WTC11 (cell line): ENCODE data around the gene FRMD4B. TPM values are rescaled to one million over a fixed set of nuclear protein-coding genes. Genes with fewer than 3 reads are reported as not detected.

Experiments used
- ATAC-seq: fragments of 200-7000 bp; cut with Tn5 transposase; 2 replicates; pipeline ENCODE4 v1.10.0; 2021; ENCODE audit warnings: mild to moderate bottlenecking, moderate library complexity
- Bru-seq: library from RNA; stranded (reverse); fragments of 400-500 nt; gene quantifications from one replicate; lab custom pipeline; 2021; lab: Mats Ljungman, UMichigan
- CTCF ChIA-PET: fragments of 300-600 bp; sonication (Branson Sonifier 250); formaldehyde crosslinking; loops from one replicate; lab custom pipeline; 2021; ENCODE audit warnings: antibody characterized with exemption; lab: Charles Lee
- POLR2A ChIA-PET: fragments of 350-600 bp; sonication (Branson Sonifier 250); formaldehyde crosslinking; loops from one replicate; lab custom pipeline; 2021; ENCODE audit warnings: antibody characterized with exemption; lab: Charles Lee
- DNase-seq: peaks from one replicate; pipeline ENCODE4 v3.0.0; 2021; ENCODE audit warnings: low spot score
- H3K27ac Mint-ChIP-seq: 2 replicates; pipeline ENCODE4 v1.8.0; 2021; ENCODE audit warnings: mixed read lengths
- H3K27me3 Mint-ChIP-seq: 2 replicates; pipeline ENCODE4 v1.8.0; 2021; ENCODE audit warnings: low read depth, mild to moderate bottlenecking, moderate library complexity, mixed read lengths
- H3K36me3 Mint-ChIP-seq: 2 replicates; pipeline ENCODE4 v1.8.0; 2021; ENCODE audit warnings: mixed read lengths
- H3K4me1 Mint-ChIP-seq: 2 replicates; pipeline ENCODE4 v1.8.0; 2022; ENCODE audit warnings: mixed read lengths
- H3K4me3 Mint-ChIP-seq: 2 replicates; pipeline ENCODE4 v1.8.0; 2021; ENCODE audit warnings: mild to moderate bottlenecking, moderate library complexity, mixed read lengths
- H3K9me3 Mint-ChIP-seq: 2 replicates; pipeline ENCODE4 v1.8.0; 2021; ENCODE audit warnings: mixed read lengths
- AR ChIP-seq: fragments of 250-450 bp; sonication (Bioruptor Pico); IDR thresholded peaks from 2 replicates; pipeline ENCODE4 v1.9.0; 2021; ENCODE audit warnings: mild to moderate bottlenecking
- ATF1 ChIP-seq: sonication (generic); formaldehyde crosslinking; IDR thresholded peaks from 2 replicates; pipeline ENCODE4 v1.8.1; 2023; ENCODE audit warnings: mild to moderate bottlenecking, moderate library complexity, missing genetic modification reagents
- CTCF ChIP-seq: fragments of 200-600 bp; IDR thresholded peaks from 2 replicates; pipeline ENCODE4 v1.8.0; 2022; ENCODE audit warnings: antibody characterized with exemption
- ESRRA ChIP-seq: sonication (generic); formaldehyde crosslinking; IDR thresholded peaks from 2 replicates; pipeline ENCODE4 v1.8.1; 2022; ENCODE audit warnings: mild to moderate bottlenecking, missing genetic modification reagents, borderline replicate concordance
- ETV6 ChIP-seq: sonication (generic); formaldehyde crosslinking; IDR thresholded peaks from 2 replicates; pipeline ENCODE4 v1.8.1; 2022; ENCODE audit warnings: mild to moderate bottlenecking, missing genetic modification reagents
- FOXK1 ChIP-seq: sonication (generic); formaldehyde crosslinking; IDR thresholded peaks from 2 replicates; pipeline ENCODE4 v1.8.0; 2022; ENCODE audit warnings: mild to moderate bottlenecking, moderate library complexity, missing genetic modification reagents
- NR3C1 ChIP-seq: sonication (generic); formaldehyde crosslinking; conservative IDR thresholded peaks from 2 replicates; pipeline ENCODE4 v1.8.1; 2023; ENCODE audit warnings: low read depth, mild to moderate bottlenecking, missing genetic modification reagents
- RORB ChIP-seq: fragments of 250-450 bp; sonication (Bioruptor Pico); IDR thresholded peaks from 2 replicates; pipeline ENCODE4 v1.9.0; 2021; ENCODE audit warnings: mild to moderate bottlenecking
- SOX15 ChIP-seq: fragments of 250-450 bp; sonication (Bioruptor Pico); IDR thresholded peaks from 2 replicates; pipeline ENCODE4 v1.9.0; 2021; ENCODE audit warnings: mild to moderate bottlenecking
- TCF7 ChIP-seq: sonication (generic); formaldehyde crosslinking; IDR thresholded peaks from 2 replicates; pipeline ENCODE4 v1.8.0; 2022; ENCODE audit warnings: mild to moderate bottlenecking, low read depth, missing genetic modification reagents, moderate library complexity
- TEAD4 ChIP-seq: sonication (generic); formaldehyde crosslinking; IDR thresholded peaks from 2 replicates; pipeline ENCODE4 v1.8.0; 2022; ENCODE audit warnings: mild to moderate bottlenecking, missing genetic modification reagents
- USF2 ChIP-seq: sonication (generic); formaldehyde crosslinking; IDR thresholded peaks from 2 replicates; pipeline ENCODE4 v1.8.1; 2023; ENCODE audit warnings: mild to moderate bottlenecking, missing genetic modification reagents, moderate library complexity
- ZNF219 ChIP-seq: sonication (generic); formaldehyde crosslinking; IDR thresholded peaks from 2 replicates; pipeline ENCODE4 v1.8.0; 2023; ENCODE audit warnings: missing genetic modification reagents, mild to moderate bottlenecking, borderline replicate concordance
- ZNF317 ChIP-seq: sonication (generic); formaldehyde crosslinking; IDR thresholded peaks from 2 replicates; pipeline ENCODE4 v1.8.1; 2023; ENCODE audit warnings: low read depth, mild to moderate bottlenecking, moderate library complexity, missing genetic modification reagents, borderline replicate concordance
- ZNF423 ChIP-seq: fragments of 250-450 bp; sonication (Bioruptor Pico); IDR thresholded peaks from 2 replicates; pipeline ENCODE4 v2.1.2; 2022; ENCODE audit warnings: mild to moderate bottlenecking, moderate library complexity
- long read RNA-seq, 3 experiments: library from RNA in 1 of 3; library from capped mRNA in 1 of 3; library from polyadenylated mRNA in 1 of 3; unstranded in 2 of 3; stranded (forward) in 1 of 3; transcript quantifications; one replicate each; pipeline ENCODE4 v2.0.0, GENCODE V29; 2021
- total RNA-seq: library from RNA; stranded (reverse); gene quantifications from 3 replicates; pipeline ENCODE4 v1.2.3, GENCODE V29; 2021
- TF ChIP-seq, protein P1 (sequence below): sonication (generic); formaldehyde crosslinking; IDR thresholded peaks from 2 replicates; pipeline ENCODE4 v1.8.0; 2022; ENCODE audit warnings: mild to moderate bottlenecking, missing genetic modification reagents
- TF ChIP-seq, protein P2 (sequence below): sonication (generic); formaldehyde crosslinking; IDR thresholded peaks from 2 replicates; pipeline ENCODE4 v1.8.1; 2023; ENCODE audit warnings: mild to moderate bottlenecking, moderate library complexity, missing genetic modification reagents
- TF ChIP-seq, protein P3 (sequence below): sonication (generic); formaldehyde crosslinking; IDR thresholded peaks from 2 replicates; pipeline ENCODE4 v1.8.1; 2023; ENCODE audit warnings: mild to moderate bottlenecking, missing genetic modification reagents

Gene FRMD4B
- 4.0 to 6.7 TPM (median 5.9 TPM) in 3 replicates for total RNA-seq
- Bru-seq, nascent RNA = percentile 45 among the genes with signal in this experiment
- long read RNA-seq, experiment 1, partial matches to known transcripts = 2 of 30 reads
- long read RNA-seq, experiment 1, other reads (novel, unspliced or antisense) = 28 of 30 reads
- long read RNA-seq, experiment 2, partial matches to known transcripts = 0 of 3 reads
- long read RNA-seq, experiment 2, other reads (novel, unspliced or antisense) = 3 of 3 reads
- long read RNA-seq, experiment 3, partial matches to known transcripts = 0 of 3 reads
- long read RNA-seq, experiment 3, other reads (novel, unspliced or antisense) = 3 of 3 reads

DNA sequence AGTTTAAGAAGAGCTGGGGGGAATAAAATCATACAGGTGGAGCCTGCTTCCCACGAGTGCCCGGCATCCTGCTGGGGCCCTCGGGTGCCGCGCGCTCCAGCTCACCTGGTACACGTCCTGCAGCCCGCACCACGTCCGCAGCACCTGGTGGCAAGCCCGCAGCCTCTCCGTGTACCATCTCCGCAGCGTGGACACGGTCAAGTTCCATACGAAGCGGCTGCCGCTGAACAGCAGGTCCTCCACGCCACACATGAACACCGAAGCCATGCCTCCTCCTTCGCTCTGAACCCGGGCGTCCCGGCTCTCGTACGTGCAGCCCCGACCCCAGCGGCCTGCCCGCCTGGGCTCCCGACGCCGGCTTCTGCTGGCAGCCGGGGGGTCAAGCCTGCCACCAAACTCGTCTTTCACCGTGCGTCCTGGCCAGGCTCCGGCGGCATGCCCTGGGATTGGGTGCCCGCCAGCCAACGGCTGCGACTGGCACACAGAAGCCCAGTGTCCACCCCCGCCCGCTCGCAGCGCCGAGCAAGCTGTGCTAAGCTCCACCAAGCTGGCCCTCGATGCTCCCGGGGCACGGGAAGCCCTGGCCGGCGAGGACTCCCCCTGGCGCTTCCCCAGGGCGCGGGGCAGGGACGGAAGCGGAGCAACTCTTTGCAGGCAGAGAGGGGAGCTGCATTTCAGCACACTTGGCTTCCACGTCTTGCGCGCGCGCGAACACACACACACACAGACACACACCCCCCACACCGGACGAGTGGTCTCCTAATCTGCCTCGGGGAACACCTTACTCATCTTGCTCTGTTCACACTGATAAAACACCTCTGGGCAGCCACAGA, at the start of gene FRMD4B:
FRMD4B (minus strand) TSS at position 366 of the 833 bp plus-strand sequence; CDS start at position 267, 99 bp downstream.
- H3K4me3 Mint-ChIP-seq = peak within 1 kb of the TSS; percentile 63
- peaks cover 32% of the 10 kb centered on the region for H3K27me3 Mint-ChIP-seq
- H3K4me1 Mint-ChIP-seq = peaks cover 31% of the 10 kb centered on the region
- TF ChIP-seq ATF1 (CRISPR knock-in tag) = 0 out of 2 replicates have a peak, but pooled peaks have one; percentile 26
- no peak for TF ChIP-seq TEAD4
- TF ChIP-seq NR3C1 = no peak
- peak; percentile 91 for TF ChIP-seq ZNF423 (CRISPR knock-in tag)
- TF ChIP-seq ETV6 (CRISPR knock-in tag) = peak; percentile 38; the same call in 1 of the 2 replicates
- TF ChIP-seq SOX15 (CRISPR knock-in tag) = no peak
- peak; percentile 12; the same call in 1 of the 2 replicates for TF ChIP-seq USF2 (CRISPR knock-in tag)
- TF ChIP-seq, protein P1, sequence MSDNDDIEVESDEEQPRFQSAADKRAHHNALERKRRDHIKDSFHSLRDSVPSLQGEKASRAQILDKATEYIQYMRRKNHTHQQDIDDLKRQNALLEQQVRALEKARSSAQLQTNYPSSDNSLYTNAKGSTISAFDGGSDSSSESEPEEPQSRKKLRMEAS (CRISPR knock-in tag) = peak; percentile 36; the same call in 1 of the 2 replicates
- TF ChIP-seq, protein P2, sequence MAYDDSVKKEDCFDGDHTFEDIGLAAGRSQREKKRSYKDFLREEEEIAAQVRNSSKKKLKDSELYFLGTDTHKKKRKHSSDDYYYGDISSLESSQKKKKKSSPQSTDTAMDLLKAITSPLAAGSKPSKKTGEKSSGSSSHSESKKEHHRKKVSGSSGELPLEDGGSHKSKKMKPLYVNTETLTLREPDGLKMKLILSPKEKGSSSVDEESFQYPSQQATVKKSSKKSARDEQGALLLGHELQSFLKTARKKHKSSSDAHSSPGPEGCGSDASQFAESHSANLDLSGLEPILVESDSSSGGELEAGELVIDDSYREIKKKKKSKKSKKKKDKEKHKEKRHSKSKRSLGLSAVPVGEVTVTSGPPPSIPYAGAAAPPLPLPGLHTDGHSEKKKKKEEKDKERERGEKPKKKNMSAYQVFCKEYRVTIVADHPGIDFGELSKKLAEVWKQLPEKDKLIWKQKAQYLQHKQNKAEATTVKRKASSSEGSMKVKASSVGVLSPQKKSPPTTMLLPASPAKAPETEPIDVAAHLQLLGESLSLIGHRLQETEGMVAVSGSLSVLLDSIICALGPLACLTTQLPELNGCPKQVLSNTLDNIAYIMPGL (CRISPR knock-in tag) = peak; percentile 45; the same call in 1 of the 2 replicates
- DNase-seq (peak; percentile 56), ATAC-seq (peak; percentile 73)
- POLR2A ChIA-PET = interaction anchor here (0.5 to 0.6 kb wide), 2 partner anchors 216 to 486 kb away, joined by 3 read pairs; no protein-coding TSS in a partner anchor
- no peaks in the 10 kb centered on the region for H3K9me3 Mint-ChIP-seq
- CTCF ChIA-PET = interaction anchor here (1.0 to 4.7 kb wide), 3 partner anchors 24 to 61 kb away, joined by 3 to 19 read pairs (median 3); no protein-coding TSS in a partner anchor
- H3K27ac Mint-ChIP-seq = no peak within 1 kb of the TSS
- H3K36me3 Mint-ChIP-seq = no peaks in the 10 kb centered on the region

DNA sequence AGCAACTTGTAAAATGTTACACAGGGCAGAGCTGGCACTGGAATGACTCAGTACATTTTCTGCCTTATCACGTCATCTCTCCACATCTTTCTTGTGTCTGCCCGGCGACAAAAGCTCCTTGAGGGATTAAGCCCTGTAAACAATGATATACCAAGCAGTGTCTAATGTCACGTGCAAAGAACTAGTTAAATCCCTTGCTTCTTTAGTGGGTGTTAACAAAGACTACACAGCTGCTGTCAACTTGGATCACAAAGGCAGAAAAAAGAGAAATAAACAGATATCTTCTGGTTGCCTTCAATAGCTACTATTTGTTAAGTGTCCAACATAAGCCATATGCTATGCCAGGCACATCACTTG, 48.1 kb upstream of the FRMD4B start:
- Mint-ChIP-seq H3K36me3 (no peaks in the 10 kb centered on the region), H3K27ac (no peak overlapping the region), H3K4me1 (no peaks in the 10 kb centered on the region), H3K9me3 (no peaks in the 10 kb centered on the region), H3K4me3 (no peak overlapping the region), H3K27me3 (no peaks in the 10 kb centered on the region)
- DNase-seq = no peak
- ChIA-PET CTCF (no interaction called here), POLR2A (no interaction called here)
- TF ChIP-seq RORB = peak; percentile 45; the same call in 1 of the 2 replicates
- TF ChIP-seq FOXK1 (CRISPR knock-in tag) = no peak
- ATAC-seq = no peak

- DNase-seq (no peak), ATAC-seq (no peak)
- H3K9me3 Mint-ChIP-seq = no peaks in the 10 kb centered on the region
- H3K27ac Mint-ChIP-seq = no peak overlapping the region
- H3K36me3 Mint-ChIP-seq = no peaks in the 10 kb centered on the region
- no peaks in the 10 kb centered on the region for H3K27me3 Mint-ChIP-seq
- H3K4me3 Mint-ChIP-seq = no peak overlapping the region
- H3K4me1 Mint-ChIP-seq = no peaks in the 10 kb centered on the region
- ChIA-PET CTCF (no interaction called here), POLR2A (no interaction called here)
- TF ChIP-seq TCF7 (CRISPR knock-in tag) = no peak
- no peak for TF ChIP-seq ESRRA (CRISPR knock-in tag)
- TF ChIP-seq, protein P3, sequence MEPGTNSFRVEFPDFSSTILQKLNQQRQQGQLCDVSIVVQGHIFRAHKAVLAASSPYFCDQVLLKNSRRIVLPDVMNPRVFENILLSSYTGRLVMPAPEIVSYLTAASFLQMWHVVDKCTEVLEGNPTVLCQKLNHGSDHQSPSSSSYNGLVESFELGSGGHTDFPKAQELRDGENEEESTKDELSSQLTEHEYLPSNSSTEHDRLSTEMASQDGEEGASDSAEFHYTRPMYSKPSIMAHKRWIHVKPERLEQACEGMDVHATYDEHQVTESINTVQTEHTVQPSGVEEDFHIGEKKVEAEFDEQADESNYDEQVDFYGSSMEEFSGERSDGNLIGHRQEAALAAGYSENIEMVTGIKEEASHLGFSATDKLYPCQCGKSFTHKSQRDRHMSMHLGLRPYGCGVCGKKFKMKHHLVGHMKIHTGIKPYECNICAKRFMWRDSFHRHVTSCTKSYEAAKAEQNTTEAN (CRISPR knock-in tag) = no peak
- TF ChIP-seq ZNF219 (CRISPR knock-in tag) = no peak
- TF ChIP-seq SOX15 (CRISPR knock-in tag) = no peak
- TF ChIP-seq CTCF = no peak
- TF ChIP-seq ZNF317 (CRISPR knock-in tag) = no peak
- TF ChIP-seq AR = no peak
These were observed 47.5 kb upstream of the FRMD4B start for GRCh38 chr3:69433121-69433968.
